ENCODE measurements around the gene AKTIP. TPM values are rescaled to one million over a fixed set of nuclear protein-coding genes. Genes with fewer than 3 reads are reported as not detected.

The AKTIP gene
- total RNA-seq (ENCODE audit: low replicate concordance) = 21.4 and 24.0 TPM in 2 replicates

GRCh38 chr16:53502331-53503269 is at the start of gene AKTIP:
Gene AKTIP, minus strand, starts transcription at chr16:53503209. Its CDS starts 2,950 bp downstream, at chr16:53500259.
- DNase-seq (ENCODE audit: low spot score) = peak; percentile 44
- Mint-ChIP-seq H3K36me3 (peaks cover 5% of the 10 kb centered on the region), H3K27ac (peak within 1 kb of the TSS; percentile 92), H3K4me1 (peaks cover 32% of the 10 kb centered on the region), H3K4me3 (peak within 1 kb of the TSS; percentile 100), H3K9me3 (no peaks in the 10 kb centered on the region), H3K27me3 (ENCODE audit: insufficient read depth, low read depth) (peaks cover 11% of the 10 kb centered on the region)
- Histone ChIP-seq H3K4me1 (peaks cover 19% of the 10 kb centered on the region), H3K4me2 (peak within 1 kb of the TSS; percentile 95), H3F3A (ENCODE audit: low read depth) (peaks cover 20% of the 10 kb centered on the region), H3K9me3 (ENCODE audit: low read depth) (no peaks in the 10 kb centered on the region), H3K9ac (peak within 1 kb of the TSS; percentile 39), H3K27me3 (no peaks in the 10 kb centered on the region), H3K27ac (peak within 1 kb of the TSS; percentile 50), H2AFZ (replicated peaks) (peak within 1 kb of the TSS; percentile 95), H4K20me1 (ENCODE audit: low read depth) (peaks cover 15% of the 10 kb centered on the region), H3K79me2 (ENCODE audit: low read depth) (peaks cover 21% of the 10 kb centered on the region), H3K36me3 (no peaks in the 10 kb centered on the region), H3K4me3 (peak within 1 kb of the TSS; percentile 97)
- TF ChIP-seq EZH2phosphoT487 (IDR thresholded peaks at IDR 0.05) (no peak), EZH2 (IDR thresholded peaks at IDR 0.05) (no peak), CTCF (IDR thresholded peaks at IDR 0.05) (no peak)

DNA sequence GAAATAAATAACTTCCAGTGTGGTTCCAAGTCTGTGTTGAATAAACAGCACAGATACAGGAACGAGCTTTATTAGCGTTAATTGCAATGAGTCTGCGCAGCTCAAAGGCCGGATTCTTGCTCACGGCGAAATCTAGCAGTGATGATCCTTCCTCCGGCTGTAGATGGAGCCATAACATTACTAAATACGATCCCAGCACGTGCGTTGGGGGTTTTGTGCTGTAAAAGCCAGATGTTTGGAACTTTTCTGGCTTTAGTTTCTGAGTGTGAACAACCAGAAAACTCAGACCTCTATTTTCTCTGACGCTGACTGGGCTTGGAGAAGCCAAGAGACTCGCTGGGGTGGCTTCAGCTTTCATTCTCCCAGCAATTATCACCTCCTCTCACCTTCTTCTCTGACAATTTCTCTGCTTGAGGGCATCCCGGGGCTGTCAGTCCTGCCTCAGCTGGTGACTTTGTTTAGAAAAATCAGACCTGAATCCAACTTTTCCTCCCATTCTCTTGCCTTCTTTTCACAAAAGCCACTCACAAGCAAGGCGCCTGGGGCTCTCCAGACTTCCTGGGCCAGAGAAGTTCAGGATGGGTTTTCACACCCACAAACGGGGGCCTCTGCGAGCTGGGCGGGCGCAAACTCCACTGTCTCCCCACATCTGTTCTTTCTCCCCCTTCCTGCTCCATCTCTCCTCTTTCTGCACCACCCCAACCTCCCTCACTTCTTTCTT is 47.1 kb upstream of the AKTIP start:
- peak; percentile 84 for DNase-seq (ENCODE audit: low spot score)
- Histone ChIP-seq H3K4me1 (peaks cover 5% of the 10 kb centered on the region), H3K4me3 (no peak overlapping the region), H3K27me3 (peaks cover 28% of the 10 kb centered on the region), H2AFZ (replicated peaks) (peak overlapping the region; percentile 48), H3K36me3 (no peaks in the 10 kb centered on the region), H3K79me2 (ENCODE audit: low read depth) (no peaks in the 10 kb centered on the region), H3K27ac (no peak overlapping the region), H3K9ac (no peak overlapping the region), H3K4me2 (peak overlapping the region; percentile 8), H4K20me1 (ENCODE audit: low read depth) (no peaks in the 10 kb centered on the region), H3F3A (ENCODE audit: low read depth) (peaks cover 5% of the 10 kb centered on the region), H3K9me3 (ENCODE audit: low read depth) (no peaks in the 10 kb centered on the region)
- Mint-ChIP-seq H3K4me1 (peaks cover 27% of the 10 kb centered on the region), H3K4me3 (no peak overlapping the region), H3K27ac (no peak overlapping the region), H3K27me3 (ENCODE audit: insufficient read depth, low read depth) (peaks cover 2% of the 10 kb centered on the region), H3K9me3 (peaks cover 2% of the 10 kb centered on the region), H3K36me3 (no peaks in the 10 kb centered on the region)
- peak; percentile 82 for TF ChIP-seq CTCF (IDR thresholded peaks at IDR 0.05)
- TF ChIP-seq EZH2 (IDR thresholded peaks at IDR 0.05) = no peak
- TF ChIP-seq EZH2phosphoT487 (IDR thresholded peaks at IDR 0.05) = no peak

GRCh38 chr16:53546988-53547391 is 44.0 kb upstream of the AKTIP start:
- peaks cover 28% of the 10 kb centered on the region for H3K27me3 ChIP-seq
- H3K79me2 ChIP-seq (ENCODE audit: low read depth) = no peaks in the 10 kb centered on the region
- H3K4me1 ChIP-seq = peaks cover 8% of the 10 kb centered on the region
- H3K4me2 ChIP-seq = no peak overlapping the region
- H3F3A ChIP-seq (ENCODE audit: low read depth) = peaks cover 5% of the 10 kb centered on the region
- H3K4me3 Mint-ChIP-seq = no peak overlapping the region
- H2AFZ ChIP-seq (replicated peaks) = no peak overlapping the region
- DNase-seq (ENCODE audit: low spot score) = peak; percentile 36
- no peak overlapping the region for H3K4me3 ChIP-seq
- no peak overlapping the region for H3K27ac ChIP-seq
- TF ChIP-seq EZH2phosphoT487 (IDR thresholded peaks at IDR 0.05) (no peak), EZH2 (IDR thresholded peaks at IDR 0.05) (no peak), CTCF (IDR thresholded peaks at IDR 0.05) (peak; percentile 56)
- no peak overlapping the region for H3K9ac ChIP-seq
- H3K36me3 Mint-ChIP-seq = no peaks in the 10 kb centered on the region
- no peaks in the 10 kb centered on the region for H3K9me3 ChIP-seq (ENCODE audit: low read depth)
- H3K4me1 Mint-ChIP-seq = peaks cover 31% of the 10 kb centered on the region
- no peaks in the 10 kb centered on the region for H3K9me3 Mint-ChIP-seq
- H4K20me1 ChIP-seq (ENCODE audit: low read depth) = no peaks in the 10 kb centered on the region
- H3K36me3 ChIP-seq = no peaks in the 10 kb centered on the region
- H3K27me3 Mint-ChIP-seq (ENCODE audit: insufficient read depth, low read depth) = peaks cover 2% of the 10 kb centered on the region
- no peak overlapping the region for H3K27ac Mint-ChIP-seq

Measured in neural progenitor cell (in vitro differentiated cells).